ENCODE data around the gene STOML1. TPM values are rescaled to one million over a fixed set of nuclear protein-coding genes. Genes with fewer than 3 reads are reported as not detected.

STOML1 gene, protein sequence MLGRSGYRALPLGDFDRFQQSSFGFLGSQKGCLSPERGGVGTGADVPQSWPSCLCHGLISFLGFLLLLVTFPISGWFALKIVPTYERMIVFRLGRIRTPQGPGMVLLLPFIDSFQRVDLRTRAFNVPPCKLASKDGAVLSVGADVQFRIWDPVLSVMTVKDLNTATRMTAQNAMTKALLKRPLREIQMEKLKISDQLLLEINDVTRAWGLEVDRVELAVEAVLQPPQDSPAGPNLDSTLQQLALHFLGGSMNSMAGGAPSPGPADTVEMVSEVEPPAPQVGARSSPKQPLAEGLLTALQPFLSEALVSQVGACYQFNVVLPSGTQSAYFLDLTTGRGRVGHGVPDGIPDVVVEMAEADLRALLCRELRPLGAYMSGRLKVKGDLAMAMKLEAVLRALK
- polyA plus RNA-seq (2012; ENCODE audit: insufficient read length, low read depth): 18.5 TPM

DNA sequence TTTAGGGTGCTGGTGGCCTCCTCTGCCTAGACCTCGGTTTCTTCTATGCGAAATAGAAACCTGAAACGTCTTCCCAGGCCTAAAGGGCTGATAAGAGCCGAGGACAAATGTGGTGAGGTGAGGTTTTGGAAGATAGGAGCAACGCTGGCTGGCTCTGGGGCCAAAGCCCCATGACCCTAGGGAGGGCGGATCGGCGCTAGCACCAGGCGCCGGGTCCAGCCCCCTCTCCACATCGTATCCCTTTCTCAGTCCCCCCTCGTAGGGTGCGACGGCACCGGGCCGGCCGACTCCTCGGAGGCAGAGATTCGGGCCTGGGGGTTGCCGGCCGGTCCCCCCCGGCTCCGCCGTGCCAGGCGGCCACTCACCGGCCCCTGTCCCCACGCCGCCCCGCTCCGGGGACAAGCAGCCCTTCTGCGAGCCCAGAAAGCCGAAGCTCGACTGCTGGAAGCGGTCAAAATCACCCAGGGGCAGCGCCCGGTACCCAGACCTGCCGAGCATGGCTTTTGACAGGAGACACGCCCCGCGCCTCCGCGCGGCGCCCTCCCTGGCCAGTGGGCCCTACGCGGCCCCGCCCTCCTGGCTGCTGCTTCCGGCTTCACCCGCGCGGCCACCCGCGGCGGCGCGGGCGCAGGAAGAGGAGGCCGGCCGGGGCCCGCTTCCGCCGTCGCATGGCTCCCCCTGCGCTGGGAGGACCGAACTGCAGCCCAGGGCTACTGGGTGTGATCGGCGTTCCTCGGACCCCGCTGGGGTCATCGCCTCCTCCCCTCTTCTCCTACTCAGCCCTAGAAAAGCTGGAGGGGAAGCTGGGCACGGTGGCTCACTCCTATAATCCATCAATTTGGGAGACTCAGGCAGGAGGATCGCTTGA lies at the start of gene STOML1:
TSS of gene STOML1 (minus strand) at position 570 of the 868 bp plus-strand sequence. CDS start at position 498, 72 bp downstream.
- 0 out of 2 replicates have a peak, but pooled peaks have one; percentile 23 for TF ChIP-seq POLR2AphosphoS5 (IDR thresholded peaks at IDR 0.05; ENCODE audit: low read depth, low read length)
- no peak; the same call in 1 of the 2 replicates for TF ChIP-seq TAF1 (IDR thresholded peaks at IDR 0.05; ENCODE audit: borderline replicate concordance, insufficient read depth, low read length)
- peak; percentile 85 for TF ChIP-seq FOXP2 (optimal IDR thresholded peaks at IDR 0.05; ENCODE audit: borderline replicate concordance, extremely low read depth, extremely low read length, insufficient read depth)
- TF ChIP-seq, protein P1, sequence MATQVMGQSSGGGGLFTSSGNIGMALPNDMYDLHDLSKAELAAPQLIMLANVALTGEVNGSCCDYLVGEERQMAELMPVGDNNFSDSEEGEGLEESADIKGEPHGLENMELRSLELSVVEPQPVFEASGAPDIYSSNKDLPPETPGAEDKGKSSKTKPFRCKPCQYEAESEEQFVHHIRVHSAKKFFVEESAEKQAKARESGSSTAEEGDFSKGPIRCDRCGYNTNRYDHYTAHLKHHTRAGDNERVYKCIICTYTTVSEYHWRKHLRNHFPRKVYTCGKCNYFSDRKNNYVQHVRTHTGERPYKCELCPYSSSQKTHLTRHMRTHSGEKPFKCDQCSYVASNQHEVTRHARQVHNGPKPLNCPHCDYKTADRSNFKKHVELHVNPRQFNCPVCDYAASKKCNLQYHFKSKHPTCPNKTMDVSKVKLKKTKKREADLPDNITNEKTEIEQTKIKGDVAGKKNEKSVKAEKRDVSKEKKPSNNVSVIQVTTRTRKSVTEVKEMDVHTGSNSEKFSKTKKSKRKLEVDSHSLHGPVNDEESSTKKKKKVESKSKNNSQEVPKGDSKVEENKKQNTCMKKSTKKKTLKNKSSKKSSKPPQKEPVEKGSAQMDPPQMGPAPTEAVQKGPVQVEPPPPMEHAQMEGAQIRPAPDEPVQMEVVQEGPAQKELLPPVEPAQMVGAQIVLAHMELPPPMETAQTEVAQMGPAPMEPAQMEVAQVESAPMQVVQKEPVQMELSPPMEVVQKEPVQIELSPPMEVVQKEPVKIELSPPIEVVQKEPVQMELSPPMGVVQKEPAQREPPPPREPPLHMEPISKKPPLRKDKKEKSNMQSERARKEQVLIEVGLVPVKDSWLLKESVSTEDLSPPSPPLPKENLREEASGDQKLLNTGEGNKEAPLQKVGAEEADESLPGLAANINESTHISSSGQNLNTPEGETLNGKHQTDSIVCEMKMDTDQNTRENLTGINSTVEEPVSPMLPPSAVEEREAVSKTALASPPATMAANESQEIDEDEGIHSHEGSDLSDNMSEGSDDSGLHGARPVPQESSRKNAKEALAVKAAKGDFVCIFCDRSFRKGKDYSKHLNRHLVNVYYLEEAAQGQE (IDR thresholded peaks at IDR 0.05; ENCODE audit: insufficient read depth in 1 of 2, low read depth in 2 of 2, low read length in 2 of 2): peak in 1 of 2 experiments; percentile 26; a peak in 1 of 4 replicates
- TF ChIP-seq SIN3A (IDR thresholded peaks at IDR 0.05; ENCODE audit: borderline replicate concordance, insufficient read depth, low read length): peak; percentile 76

DNA sequence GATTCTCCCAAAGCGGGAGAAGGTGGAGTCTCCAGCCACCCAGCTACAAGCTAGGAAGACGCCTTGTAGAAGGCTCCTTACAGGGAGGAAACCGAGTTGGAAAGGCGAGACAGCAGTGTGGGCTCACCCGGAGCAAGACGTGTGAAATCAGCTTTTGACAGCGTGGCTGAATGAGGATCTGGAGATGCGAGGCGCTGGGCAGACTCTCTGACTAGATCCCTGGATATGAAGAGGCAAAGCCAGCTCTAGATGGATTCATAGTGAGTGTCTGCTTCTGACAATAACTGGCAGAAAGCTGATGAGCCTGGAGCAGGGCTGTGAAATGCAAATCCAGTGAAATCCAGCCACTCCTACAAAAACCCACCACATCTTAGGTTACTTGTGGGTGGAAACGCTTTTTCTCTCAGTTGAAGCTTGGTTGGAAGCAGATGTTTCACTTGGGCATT lies 49.2 kb upstream of the STOML1 start:
- no peak for TF ChIP-seq POLR2AphosphoS5 (IDR thresholded peaks at IDR 0.05; ENCODE audit: low read depth, low read length)
- TF ChIP-seq, protein P1 (IDR thresholded peaks at IDR 0.05; ENCODE audit: insufficient read depth in 1 of 2, low read depth in 2 of 2, low read length in 2 of 2): no peak
- TF ChIP-seq SIN3A (IDR thresholded peaks at IDR 0.05; ENCODE audit: borderline replicate concordance, insufficient read depth, low read length): no peak
- no peak for TF ChIP-seq FOXP2 (optimal IDR thresholded peaks at IDR 0.05; ENCODE audit: borderline replicate concordance, extremely low read depth, extremely low read length, insufficient read depth)
- no peak for TF ChIP-seq TAF1 (IDR thresholded peaks at IDR 0.05; ENCODE audit: borderline replicate concordance, insufficient read depth, low read length)

DNA sequence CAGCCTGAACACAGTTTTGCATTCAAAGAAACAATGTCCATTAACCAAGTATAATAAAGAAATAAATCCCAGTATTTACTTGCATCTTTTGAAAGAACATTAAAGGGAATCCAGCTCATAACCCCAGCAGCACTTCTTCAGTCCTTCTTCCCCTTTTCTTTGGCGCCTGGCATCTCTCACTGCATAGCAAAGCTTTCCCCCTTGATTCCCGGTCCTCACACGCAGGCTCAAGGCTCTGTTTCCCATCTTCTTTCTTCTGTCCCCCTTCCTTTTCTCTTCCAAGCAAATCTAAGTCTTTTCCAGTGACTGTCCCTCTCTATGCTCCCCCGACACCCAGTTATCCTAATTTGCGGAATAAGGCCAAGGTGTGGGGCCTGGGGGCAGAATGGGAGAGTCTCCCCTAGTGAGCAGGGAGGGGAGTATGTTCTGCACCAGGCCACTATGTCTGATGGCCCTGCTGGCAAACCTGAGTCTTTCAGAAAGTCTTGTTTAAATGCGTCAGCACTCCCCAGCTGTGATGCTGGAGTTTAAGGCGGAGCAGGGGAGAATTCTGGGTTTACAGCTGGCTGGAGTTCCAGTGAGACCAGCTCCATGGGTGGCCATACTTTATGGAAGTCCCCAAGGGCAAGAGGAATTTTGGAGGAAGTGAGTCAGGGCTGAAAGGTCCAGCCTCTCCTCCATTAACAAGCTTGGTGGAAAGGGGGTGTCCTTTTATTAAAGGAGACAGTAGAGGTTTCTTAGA lies 48.2 kb upstream of the STOML1 start:
- TF ChIP-seq, protein P1 (IDR thresholded peaks at IDR 0.05; ENCODE audit: insufficient read depth in 1 of 2, low read depth in 2 of 2, low read length in 2 of 2): no peak
- no peak for TF ChIP-seq TAF1 (IDR thresholded peaks at IDR 0.05; ENCODE audit: borderline replicate concordance, insufficient read depth, low read length)
- no peak for TF ChIP-seq SIN3A (IDR thresholded peaks at IDR 0.05; ENCODE audit: borderline replicate concordance, insufficient read depth, low read length)
- TF ChIP-seq POLR2AphosphoS5 (IDR thresholded peaks at IDR 0.05; ENCODE audit: low read depth, low read length): no peak
- TF ChIP-seq FOXP2 (optimal IDR thresholded peaks at IDR 0.05; ENCODE audit: borderline replicate concordance, extremely low read depth, extremely low read length, insufficient read depth): no peak

DNA sequence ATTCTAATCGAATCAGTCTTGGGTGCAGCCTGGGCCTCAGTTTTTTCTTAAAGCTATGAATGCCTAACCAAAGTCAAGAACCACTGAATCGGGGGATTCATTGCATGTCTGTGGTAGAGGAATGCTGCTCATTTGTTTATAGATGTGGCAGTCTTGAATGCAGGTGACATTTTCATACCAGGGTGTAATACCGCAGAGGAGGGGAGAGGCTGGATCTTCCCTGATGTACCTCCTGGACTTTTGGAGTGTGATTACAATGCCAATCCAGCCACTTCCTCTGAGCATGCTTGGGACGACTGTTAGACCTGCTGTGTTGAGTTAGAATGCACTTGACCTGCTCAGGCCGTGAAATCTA lies 47.5 kb upstream of the STOML1 start:
- TF ChIP-seq TAF1 (IDR thresholded peaks at IDR 0.05; ENCODE audit: borderline replicate concordance, insufficient read depth, low read length) (no peak), SIN3A (IDR thresholded peaks at IDR 0.05; ENCODE audit: borderline replicate concordance, insufficient read depth, low read length) (no peak), FOXP2 (optimal IDR thresholded peaks at IDR 0.05; ENCODE audit: borderline replicate concordance, extremely low read depth, extremely low read length, insufficient read depth) (no peak), POLR2AphosphoS5 (IDR thresholded peaks at IDR 0.05; ENCODE audit: low read depth, low read length) (no peak)
- TF ChIP-seq, protein P1 (IDR thresholded peaks at IDR 0.05; ENCODE audit: insufficient read depth in 1 of 2, low read depth in 2 of 2, low read length in 2 of 2): no peak

Data from PFSK-1 (cell line).